WTC11 (cell line): ENCODE measurements around the gene TREML2.

ENCODE experiments used
- ATF3 ChIP-seq: sonication (generic); formaldehyde crosslinking; conservative IDR thresholded peaks from 2 replicates; pipeline ENCODE4 v1.8.1; 2022; ENCODE audit warnings: mild to moderate bottlenecking, missing genetic modification reagents
- JUN ChIP-seq: sonication (generic); formaldehyde crosslinking; IDR thresholded peaks from 2 replicates; pipeline ENCODE4 v1.8.0; 2023; ENCODE audit warnings: mild to moderate bottlenecking, missing genetic modification reagents
- KAT7 ChIP-seq: sonication (generic); formaldehyde crosslinking; IDR thresholded peaks from 2 replicates; pipeline ENCODE4 v1.8.1; 2023; ENCODE audit warnings: missing genetic modification reagents, mild to moderate bottlenecking, borderline replicate concordance
- NR3C1 ChIP-seq: sonication (generic); formaldehyde crosslinking; conservative IDR thresholded peaks from 2 replicates; pipeline ENCODE4 v1.8.1; 2023; ENCODE audit warnings: low read depth, mild to moderate bottlenecking, missing genetic modification reagents
- TP53 ChIP-seq: sonication (generic); formaldehyde crosslinking; IDR thresholded peaks from 2 replicates; pipeline ENCODE4 v1.8.1; 2023; ENCODE audit warnings: mild to moderate bottlenecking, missing genetic modification reagents
- ZNF121 ChIP-seq: sonication (generic); formaldehyde crosslinking; IDR thresholded peaks from 2 replicates; pipeline ENCODE4 v1.8.0; 2023; ENCODE audit warnings: missing genetic modification reagents
- ZNF317 ChIP-seq: sonication (generic); formaldehyde crosslinking; IDR thresholded peaks from 2 replicates; pipeline ENCODE4 v1.8.1; 2023; ENCODE audit warnings: low read depth, mild to moderate bottlenecking, moderate library complexity, missing genetic modification reagents, borderline replicate concordance
- TF ChIP-seq, protein P1 (sequence below): fragments of 200-600 bp; IDR thresholded peaks from 2 replicates; pipeline ENCODE4 v1.8.0; 2022; ENCODE audit warnings: antibody characterized with exemption
- TF ChIP-seq, protein P2 (sequence below): sonication (generic); formaldehyde crosslinking; IDR thresholded peaks from 2 replicates; pipeline ENCODE4 v1.8.1; 2023; ENCODE audit warnings: mild to moderate bottlenecking, missing genetic modification reagents, borderline replicate concordance
- TF ChIP-seq, protein P3 (sequence below): fragments of 250-450 bp; sonication (Bioruptor Pico); IDR thresholded peaks from 2 replicates; pipeline ENCODE4 v1.9.0; 2021; ENCODE audit warnings: mild to moderate bottlenecking
- TF ChIP-seq, protein P4 (sequence below): sonication (generic); formaldehyde crosslinking; IDR thresholded peaks from 2 replicates; pipeline ENCODE4 v1.8.0; 2022; ENCODE audit warnings: mild to moderate bottlenecking, missing genetic modification reagents

GRCh38 chr6:41197234-41197633, 3.7 kb downstream of the TREML2 start:
- TF ChIP-seq, protein P1, sequence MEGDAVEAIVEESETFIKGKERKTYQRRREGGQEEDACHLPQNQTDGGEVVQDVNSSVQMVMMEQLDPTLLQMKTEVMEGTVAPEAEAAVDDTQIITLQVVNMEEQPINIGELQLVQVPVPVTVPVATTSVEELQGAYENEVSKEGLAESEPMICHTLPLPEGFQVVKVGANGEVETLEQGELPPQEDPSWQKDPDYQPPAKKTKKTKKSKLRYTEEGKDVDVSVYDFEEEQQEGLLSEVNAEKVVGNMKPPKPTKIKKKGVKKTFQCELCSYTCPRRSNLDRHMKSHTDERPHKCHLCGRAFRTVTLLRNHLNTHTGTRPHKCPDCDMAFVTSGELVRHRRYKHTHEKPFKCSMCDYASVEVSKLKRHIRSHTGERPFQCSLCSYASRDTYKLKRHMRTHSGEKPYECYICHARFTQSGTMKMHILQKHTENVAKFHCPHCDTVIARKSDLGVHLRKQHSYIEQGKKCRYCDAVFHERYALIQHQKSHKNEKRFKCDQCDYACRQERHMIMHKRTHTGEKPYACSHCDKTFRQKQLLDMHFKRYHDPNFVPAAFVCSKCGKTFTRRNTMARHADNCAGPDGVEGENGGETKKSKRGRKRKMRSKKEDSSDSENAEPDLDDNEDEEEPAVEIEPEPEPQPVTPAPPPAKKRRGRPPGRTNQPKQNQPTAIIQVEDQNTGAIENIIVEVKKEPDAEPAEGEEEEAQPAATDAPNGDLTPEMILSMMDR, result no peak
- TF ChIP-seq NR3C1 (CRISPR knock-in tag) (no peak), ZNF121 (CRISPR knock-in tag) (no peak), KAT7 (CRISPR knock-in tag) (no peak), ZNF317 (CRISPR knock-in tag) (no peak), ATF3 (no peak), JUN (CRISPR knock-in tag) (no peak), TP53 (no peak)
- TF ChIP-seq, protein P2, sequence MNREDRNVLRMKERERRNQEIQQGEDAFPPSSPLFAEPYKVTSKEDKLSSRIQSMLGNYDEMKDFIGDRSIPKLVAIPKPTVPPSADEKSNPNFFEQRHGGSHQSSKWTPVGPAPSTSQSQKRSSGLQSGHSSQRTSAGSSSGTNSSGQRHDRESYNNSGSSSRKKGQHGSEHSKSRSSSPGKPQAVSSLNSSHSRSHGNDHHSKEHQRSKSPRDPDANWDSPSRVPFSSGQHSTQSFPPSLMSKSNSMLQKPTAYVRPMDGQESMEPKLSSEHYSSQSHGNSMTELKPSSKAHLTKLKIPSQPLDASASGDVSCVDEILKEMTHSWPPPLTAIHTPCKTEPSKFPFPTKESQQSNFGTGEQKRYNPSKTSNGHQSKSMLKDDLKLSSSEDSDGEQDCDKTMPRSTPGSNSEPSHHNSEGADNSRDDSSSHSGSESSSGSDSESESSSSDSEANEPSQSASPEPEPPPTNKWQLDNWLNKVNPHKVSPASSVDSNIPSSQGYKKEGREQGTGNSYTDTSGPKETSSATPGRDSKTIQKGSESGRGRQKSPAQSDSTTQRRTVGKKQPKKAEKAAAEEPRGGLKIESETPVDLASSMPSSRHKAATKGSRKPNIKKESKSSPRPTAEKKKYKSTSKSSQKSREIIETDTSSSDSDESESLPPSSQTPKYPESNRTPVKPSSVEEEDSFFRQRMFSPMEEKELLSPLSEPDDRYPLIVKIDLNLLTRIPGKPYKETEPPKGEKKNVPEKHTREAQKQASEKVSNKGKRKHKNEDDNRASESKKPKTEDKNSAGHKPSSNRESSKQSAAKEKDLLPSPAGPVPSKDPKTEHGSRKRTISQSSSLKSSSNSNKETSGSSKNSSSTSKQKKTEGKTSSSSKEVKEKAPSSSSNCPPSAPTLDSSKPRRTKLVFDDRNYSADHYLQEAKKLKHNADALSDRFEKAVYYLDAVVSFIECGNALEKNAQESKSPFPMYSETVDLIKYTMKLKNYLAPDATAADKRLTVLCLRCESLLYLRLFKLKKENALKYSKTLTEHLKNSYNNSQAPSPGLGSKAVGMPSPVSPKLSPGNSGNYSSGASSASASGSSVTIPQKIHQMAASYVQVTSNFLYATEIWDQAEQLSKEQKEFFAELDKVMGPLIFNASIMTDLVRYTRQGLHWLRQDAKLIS (CRISPR knock-in tag), result no peak
- TF ChIP-seq, protein P3, sequence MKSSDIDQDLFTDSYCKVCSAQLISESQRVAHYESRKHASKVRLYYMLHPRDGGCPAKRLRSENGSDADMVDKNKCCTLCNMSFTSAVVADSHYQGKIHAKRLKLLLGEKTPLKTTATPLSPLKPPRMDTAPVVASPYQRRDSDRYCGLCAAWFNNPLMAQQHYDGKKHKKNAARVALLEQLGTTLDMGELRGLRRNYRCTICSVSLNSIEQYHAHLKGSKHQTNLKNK (CRISPR knock-in tag), result no peak
- TF ChIP-seq, protein P4, sequence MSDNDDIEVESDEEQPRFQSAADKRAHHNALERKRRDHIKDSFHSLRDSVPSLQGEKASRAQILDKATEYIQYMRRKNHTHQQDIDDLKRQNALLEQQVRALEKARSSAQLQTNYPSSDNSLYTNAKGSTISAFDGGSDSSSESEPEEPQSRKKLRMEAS, result no peak
